Tibial nerve (tissue), 4 donors: Measurements from ENCODE around the gene ANKAR. TPM values are rescaled to one million over a fixed set of nuclear protein-coding genes. Genes with fewer than 3 reads are reported as not detected.

Source experiments
- DNase-seq, 2 donors: peaks; one replicate each; pipeline ENCODE4 v3.0.0-alpha.2; 2019; ENCODE audit warnings: low spot score in 2 of 2
- H3K27ac ChIP-seq, 4 donors: fragments of 200-600 bp; sonication (generic) in 3 of 4; one replicate each; pipeline ENCODE4 v1.5.1; 2017 to 2019; ENCODE audit warnings: mild to moderate bottlenecking in 1 of 4
- H3K27me3 ChIP-seq, 2 donors: fragments of 200-600 bp; sonication (generic) in 1 of 2; one replicate each; pipeline versions ENCODE4 v1.5.1 to v1.6.0; 2017 to 2019
- H3K36me3 ChIP-seq, 3 donors: fragments of 200-600 bp; sonication (generic); one replicate each; pipeline ENCODE4 v1.5.1; 2018 to 2019
- H3K4me1 ChIP-seq, 4 donors: fragments of 200-600 bp; sonication (generic) in 3 of 4; one replicate each; pipeline ENCODE4 v1.5.1; 2017 to 2019
- H3K4me3 ChIP-seq, 4 donors: fragments of 200-600 bp; sonication (generic) in 3 of 4; one replicate each; pipeline ENCODE4 v1.5.1; 2017 to 2019; ENCODE audit warnings: mild to moderate bottlenecking in 1 of 4, moderate library complexity in 1 of 4
- H3K9me3 ChIP-seq, 4 donors: fragments of 200-600 bp; sonication (generic) in 3 of 4; one replicate each; pipeline ENCODE4 v1.5.1; 2017 to 2019
- EP300 ChIP-seq, 2 donors: sonication (generic); formaldehyde crosslinking; IDR thresholded peaks; one replicate each; pipeline ENCODE4 v1.6.1; 2017; ENCODE audit warnings: antibody characterized with exemption in 2 of 2, mild to moderate bottlenecking in 1 of 2
- POLR2A ChIP-seq, 2 donors: fragments of 450-650 bp; IDR thresholded peaks; one replicate each; pipeline ENCODE4 v1.6.1; 2017; ENCODE audit warnings: antibody characterized with exemption in 2 of 2, mild to moderate bottlenecking in 2 of 2, moderate library complexity in 2 of 2
- WGBS, 2 donors: methylation state at CpG; one replicate each; pipeline ENCODE4 v1.1.5; 2018; 5-methylcytosine and 5-hydroxymethylcytosine counted together
- total RNA-seq, 4 donors: library from RNA; depleted of rRNA; stranded (reverse); fragments of >200 nt; gene quantifications; one replicate each; pipeline ENCODE4 v1.1.0, GENCODE V29; 2016
- TF ChIP-seq, protein P1 (sequence below), 5 experiments: fragments of 200-600 bp in 3 of 5; fragments of 450-650 bp in 2 of 5; sonication (generic) in 3 of 5; IDR thresholded peaks; one replicate each; pipeline ENCODE4 v1.5.1; 2016 to 2019; ENCODE audit warnings: antibody characterized with exemption in 5 of 5, mild to moderate bottlenecking in 3 of 5, moderate library complexity in 2 of 5

Gene ANKAR
- total RNA-seq, 4 donors from 2014 or later, result 14.9 to 38.8 (median 27.8) TPM

DNA sequence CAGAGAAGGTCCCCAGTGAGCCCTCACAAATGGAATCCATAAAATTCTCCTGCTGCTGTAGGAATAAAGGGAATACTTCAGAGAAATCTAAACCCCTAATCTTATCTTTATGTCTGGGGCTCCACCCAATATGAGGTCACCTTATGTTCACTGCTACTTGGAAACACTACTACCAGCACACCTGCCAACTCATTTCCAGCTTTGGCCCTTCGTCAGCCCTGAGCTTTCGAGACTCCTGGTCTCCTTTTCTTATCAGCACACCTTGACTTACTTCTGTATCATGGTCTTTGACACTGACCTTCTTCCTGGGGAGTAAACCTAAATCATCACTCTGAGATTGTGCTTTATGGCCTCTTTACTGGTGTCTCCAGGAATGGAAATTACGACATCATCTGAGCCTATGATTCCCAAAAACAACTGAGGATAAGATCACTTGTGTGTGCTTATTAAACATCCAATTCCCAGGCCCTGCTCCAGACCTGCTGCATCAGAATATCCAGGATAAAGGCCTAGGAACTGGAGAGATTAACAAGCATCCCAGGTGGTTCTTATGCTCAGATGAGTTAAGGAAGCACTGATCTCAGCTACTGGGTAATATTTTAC is 35.4 kb upstream of the ANKAR start:
- Histone ChIP-seq H3K4me1 (no peaks in the 10 kb centered on the region), H3K9me3 (no peaks in the 10 kb centered on the region), H3K27ac (no peak overlapping the region), H3K27me3 (no peaks in the 10 kb centered on the region), H3K4me3 (no peak overlapping the region), H3K36me3 (no peaks in the 10 kb centered on the region)
- 58 to 74% methylated on average over 3 of the region's 3 CpGs for WGBS, 2 donors
- DNase-seq, result no peak
- no peak for TF ChIP-seq POLR2A (IDR thresholded peaks at IDR 0.05)
- TF ChIP-seq EP300 (IDR thresholded peaks at IDR 0.05), result no peak
- TF ChIP-seq, protein P1, sequence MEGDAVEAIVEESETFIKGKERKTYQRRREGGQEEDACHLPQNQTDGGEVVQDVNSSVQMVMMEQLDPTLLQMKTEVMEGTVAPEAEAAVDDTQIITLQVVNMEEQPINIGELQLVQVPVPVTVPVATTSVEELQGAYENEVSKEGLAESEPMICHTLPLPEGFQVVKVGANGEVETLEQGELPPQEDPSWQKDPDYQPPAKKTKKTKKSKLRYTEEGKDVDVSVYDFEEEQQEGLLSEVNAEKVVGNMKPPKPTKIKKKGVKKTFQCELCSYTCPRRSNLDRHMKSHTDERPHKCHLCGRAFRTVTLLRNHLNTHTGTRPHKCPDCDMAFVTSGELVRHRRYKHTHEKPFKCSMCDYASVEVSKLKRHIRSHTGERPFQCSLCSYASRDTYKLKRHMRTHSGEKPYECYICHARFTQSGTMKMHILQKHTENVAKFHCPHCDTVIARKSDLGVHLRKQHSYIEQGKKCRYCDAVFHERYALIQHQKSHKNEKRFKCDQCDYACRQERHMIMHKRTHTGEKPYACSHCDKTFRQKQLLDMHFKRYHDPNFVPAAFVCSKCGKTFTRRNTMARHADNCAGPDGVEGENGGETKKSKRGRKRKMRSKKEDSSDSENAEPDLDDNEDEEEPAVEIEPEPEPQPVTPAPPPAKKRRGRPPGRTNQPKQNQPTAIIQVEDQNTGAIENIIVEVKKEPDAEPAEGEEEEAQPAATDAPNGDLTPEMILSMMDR (IDR thresholded peaks at IDR 0.05), result no peak

DNA sequence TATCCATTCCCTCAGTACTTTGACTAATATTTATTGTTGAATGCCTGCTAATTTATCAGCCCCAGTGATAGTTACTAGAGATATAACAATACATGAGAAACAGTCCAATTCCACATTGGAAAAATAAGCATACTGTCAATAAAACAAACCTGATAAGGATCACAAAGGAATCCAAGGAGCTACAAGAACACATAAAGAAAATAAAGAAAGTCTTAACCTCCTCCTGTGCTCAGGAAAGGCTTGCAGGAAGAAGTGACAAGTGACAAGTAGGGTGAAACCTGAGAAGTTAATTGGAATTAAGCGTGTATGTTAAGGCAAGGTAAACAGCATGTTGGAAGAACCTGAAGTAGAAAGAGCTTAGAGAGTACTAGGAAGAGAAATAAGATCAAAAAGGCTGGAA is 33.5 kb upstream of the ANKAR start:
- WGBS, 2 donors, result 58 to 71% methylated on average over 1 of the region's 1 CpG

DNA sequence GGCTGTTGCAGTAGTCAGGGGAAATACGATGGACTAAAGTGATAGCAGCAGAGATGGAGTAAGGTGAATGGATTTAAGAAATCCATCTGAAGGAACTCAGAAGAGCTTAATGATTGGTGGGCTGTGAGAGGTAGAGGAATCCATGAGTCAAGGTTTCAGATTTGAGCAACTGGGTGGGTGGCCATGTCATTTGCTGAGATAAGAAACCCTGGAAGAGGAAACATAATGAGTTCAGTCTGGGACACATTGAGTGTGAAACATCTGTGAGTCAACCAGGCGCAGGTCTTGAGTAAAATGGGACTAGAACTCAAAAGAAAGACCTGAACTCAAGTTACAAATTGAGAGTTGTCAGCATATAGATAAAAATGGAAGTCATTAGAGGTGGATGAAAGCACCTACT is 32.9 kb upstream of the ANKAR start:
- TF ChIP-seq, protein P1 (IDR thresholded peaks at IDR 0.05), result no peak
- TF ChIP-seq POLR2A (IDR thresholded peaks at IDR 0.05) (no peak), EP300 (IDR thresholded peaks at IDR 0.05) (no peak)
- Histone ChIP-seq H3K9me3 (no peaks in the 10 kb centered on the region), H3K4me1 (no peaks in the 10 kb centered on the region), H3K4me3 (no peak overlapping the region), H3K27ac (no peak overlapping the region), H3K27me3 (no peaks in the 10 kb centered on the region), H3K36me3 (no peaks in the 10 kb centered on the region)
- no peak for DNase-seq
- 87 to 93% methylated on average over 2 of the region's 2 CpGs for WGBS, 2 donors

More for the DNA sequence above, 33.5 kb upstream of the ANKAR start:
- H3K9me3 ChIP-seq, result no peaks in the 10 kb centered on the region
- TF ChIP-seq, protein P1 (IDR thresholded peaks at IDR 0.05), result no peak
- TF ChIP-seq EP300 (IDR thresholded peaks at IDR 0.05) (no peak), POLR2A (IDR thresholded peaks at IDR 0.05) (no peak)
- no peak for DNase-seq
- H3K27ac ChIP-seq, result no peak overlapping the region
- H3K36me3 ChIP-seq, result no peaks in the 10 kb centered on the region
- no peaks in the 10 kb centered on the region for H3K4me1 ChIP-seq
- no peak overlapping the region for H3K4me3 ChIP-seq
- H3K27me3 ChIP-seq, result no peaks in the 10 kb centered on the region

DNA sequence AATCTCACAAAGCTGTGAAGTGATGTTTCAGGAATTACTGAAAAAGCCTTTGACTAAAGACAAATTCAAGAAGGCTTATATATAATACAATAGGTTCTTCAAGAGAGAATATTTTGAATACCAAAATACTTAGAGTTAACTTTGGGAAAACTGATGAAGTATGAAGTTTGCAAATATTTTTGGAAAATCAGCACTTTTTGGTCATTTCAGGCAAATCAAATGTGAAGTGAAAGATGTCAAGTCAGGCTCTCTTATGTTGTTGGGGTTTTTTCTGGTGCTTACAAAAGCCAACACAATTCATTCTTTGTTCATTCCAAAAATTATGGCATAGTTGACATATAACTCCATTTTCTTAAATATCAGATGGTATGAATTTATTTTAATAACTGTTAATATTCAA is 27.9 kb upstream of the ANKAR start:
- Histone ChIP-seq H3K36me3 (no peaks in the 10 kb centered on the region), H3K4me3 (no peak overlapping the region), H3K9me3 (no peaks in the 10 kb centered on the region), H3K4me1 (no peaks in the 10 kb centered on the region), H3K27me3 (no peaks in the 10 kb centered on the region), H3K27ac (peak overlapping the region in 2 of 4 donors; percentile 33 to 47)
- TF ChIP-seq EP300 (IDR thresholded peaks at IDR 0.05) (no peak), POLR2A (IDR thresholded peaks at IDR 0.05) (no peak)
- TF ChIP-seq, protein P1 (IDR thresholded peaks at IDR 0.05), result no peak
- DNase-seq, result no peak

DNA sequence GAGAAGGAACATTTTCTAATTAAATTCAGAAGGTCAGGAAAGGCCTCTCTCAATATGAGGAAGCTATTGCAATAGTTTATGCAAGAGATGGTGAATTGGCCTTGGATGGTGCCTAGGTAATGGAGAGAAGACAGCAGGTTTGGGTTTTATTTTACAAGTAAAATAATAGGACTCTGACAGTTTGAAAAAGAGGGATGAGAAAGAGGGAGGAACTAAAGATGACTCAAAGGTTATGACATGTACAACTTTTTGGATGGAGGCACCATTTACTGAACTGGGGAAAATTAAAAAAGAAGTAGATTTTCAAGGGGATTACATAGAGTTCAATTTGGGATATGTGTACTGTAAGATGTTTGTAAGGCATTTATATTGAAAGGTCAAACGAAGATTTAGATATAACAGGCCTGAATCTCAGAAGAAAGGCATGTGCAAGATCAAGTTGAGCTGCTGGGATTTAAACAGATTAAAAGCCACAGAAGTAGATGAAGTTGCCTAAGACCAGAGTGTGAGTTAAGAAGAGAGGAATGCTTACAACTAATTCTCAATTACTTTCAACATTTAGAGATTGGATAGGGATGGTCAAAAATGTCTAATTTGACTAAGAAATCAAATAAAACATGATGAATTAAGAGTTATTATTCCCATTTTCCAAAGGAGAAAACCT is 25.5 kb upstream of the ANKAR start:
- Histone ChIP-seq H3K27ac (no peak overlapping the region), H3K9me3 (no peaks in the 10 kb centered on the region), H3K36me3 (no peaks in the 10 kb centered on the region), H3K27me3 (no peaks in the 10 kb centered on the region), H3K4me1 (no peaks in the 10 kb centered on the region), H3K4me3 (no peak overlapping the region)
- no peak for DNase-seq
- 82 to 86% methylated on average over 1 of the region's 1 CpG for WGBS, 2 donors
- TF ChIP-seq POLR2A (IDR thresholded peaks at IDR 0.05) (no peak), EP300 (IDR thresholded peaks at IDR 0.05) (no peak)
- TF ChIP-seq, protein P1 (IDR thresholded peaks at IDR 0.05), result no peak
